Measurements from ENCODE around the gene ZCWPW2.

ZCWPW2 gene

DNA sequence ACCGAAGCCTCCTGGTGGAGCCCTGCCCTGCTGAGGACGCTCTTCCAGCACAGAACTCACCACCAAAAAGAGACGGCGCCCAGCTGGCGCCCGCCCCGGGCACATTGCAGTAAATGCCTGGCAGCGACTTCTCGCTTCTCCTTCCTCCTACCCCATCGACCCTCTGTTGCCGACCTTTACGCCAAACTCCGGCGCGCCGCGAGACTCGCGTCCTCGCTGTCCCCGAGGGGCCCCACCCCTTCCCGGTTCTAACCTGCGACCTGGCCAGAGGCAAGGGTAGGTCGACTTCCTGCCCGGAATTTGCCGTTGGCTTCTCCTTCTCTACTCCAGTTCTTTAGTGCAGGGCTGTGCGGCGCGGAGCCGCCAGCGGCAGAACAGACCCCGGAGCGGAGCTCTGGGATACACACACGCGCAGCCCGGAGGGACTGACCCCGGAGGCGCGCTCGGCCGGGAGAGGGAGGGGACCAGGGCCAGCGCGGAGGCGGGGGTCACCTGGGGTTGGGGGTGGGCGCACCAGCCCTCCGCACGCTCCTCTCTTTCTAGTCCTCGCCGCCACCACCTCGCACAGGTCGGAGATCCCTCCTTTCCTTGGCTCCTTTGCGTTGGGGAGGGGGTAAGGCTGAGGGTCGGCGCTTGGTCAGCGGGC is 226.7 kb downstream of the ZCWPW2 start:
- DNase-seq (ENCODE audit: low read depth in 3 of 3): no peak
